ENCODE measurements around the gene ERO1B. TPM values are rescaled to one million over a fixed set of nuclear protein-coding genes. Genes with fewer than 3 reads are reported as not detected.
"Not testable (repeated sequence)": the region's sequence is repeated elsewhere in the genome, so short reads cannot be mapped to it uniquely, and the experiment has no call there.

ERO1B gene
- total RNA-seq, 1 experiment from 2014 or later, result 4.2 TPM

DNA sequence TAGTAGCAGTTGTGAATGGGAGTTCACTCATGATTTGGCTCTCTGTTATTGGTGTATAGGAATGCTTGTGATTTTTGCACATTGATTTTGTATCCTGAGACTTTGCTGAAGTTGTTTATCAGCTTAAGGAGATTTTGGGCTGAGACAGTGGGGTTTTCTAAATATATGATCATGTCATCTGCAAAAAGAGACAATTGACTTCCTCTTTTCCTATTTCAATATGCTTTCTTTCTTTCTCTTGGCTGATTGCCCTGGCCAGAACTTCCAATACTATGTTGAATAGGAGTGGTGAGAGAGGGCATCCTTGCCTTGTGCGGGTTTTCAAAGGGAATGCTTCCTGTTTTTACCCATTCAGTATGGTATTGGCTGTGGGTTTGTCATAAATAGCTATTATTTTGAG is 93.7 kb downstream of the ERO1B start:
- not testable (repeated sequence) for DNase-seq (ENCODE audit: low spot score)

DNA sequence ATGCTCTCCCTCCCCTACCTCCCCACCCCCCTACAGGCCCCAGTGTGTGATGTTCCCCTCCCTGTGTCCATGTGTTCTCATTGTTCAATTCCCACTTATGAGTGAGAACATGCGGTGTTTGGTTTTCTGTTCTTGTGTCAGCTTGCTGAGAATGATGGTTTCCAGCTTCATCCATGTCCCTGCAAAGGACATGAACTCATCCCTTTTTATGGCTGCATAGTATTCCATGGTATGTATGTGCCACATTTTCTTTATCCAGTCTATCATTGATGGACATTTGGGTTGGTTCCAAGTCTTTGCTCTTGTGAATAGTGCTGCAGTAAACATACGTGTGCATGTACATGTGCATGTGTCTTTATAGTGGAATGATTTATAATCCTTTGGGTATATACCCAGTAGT is 95.3 kb downstream of the ERO1B start:
- not testable (repeated sequence) for DNase-seq (ENCODE audit: low spot score)

DNA sequence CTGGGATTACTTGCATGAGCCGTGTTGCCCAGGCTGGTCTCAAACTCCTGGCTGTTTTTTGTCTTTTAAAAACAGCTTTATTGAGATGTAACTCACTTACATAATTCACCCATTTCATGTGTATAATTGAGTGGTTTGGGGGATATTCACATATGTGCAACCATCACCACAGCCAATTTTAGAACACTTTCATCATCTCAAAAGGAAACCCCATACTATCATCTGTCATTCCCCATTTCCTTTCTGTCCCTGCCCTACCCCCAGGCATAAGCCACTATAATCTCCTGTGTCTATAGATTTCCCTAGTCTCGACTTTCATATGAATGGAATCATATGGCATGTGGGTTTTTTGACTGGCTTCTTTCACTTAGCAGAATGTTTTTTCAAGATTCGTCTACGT is 96.1 kb downstream of the ERO1B start:
- no peak for DNase-seq (ENCODE audit: low spot score)

DNA sequence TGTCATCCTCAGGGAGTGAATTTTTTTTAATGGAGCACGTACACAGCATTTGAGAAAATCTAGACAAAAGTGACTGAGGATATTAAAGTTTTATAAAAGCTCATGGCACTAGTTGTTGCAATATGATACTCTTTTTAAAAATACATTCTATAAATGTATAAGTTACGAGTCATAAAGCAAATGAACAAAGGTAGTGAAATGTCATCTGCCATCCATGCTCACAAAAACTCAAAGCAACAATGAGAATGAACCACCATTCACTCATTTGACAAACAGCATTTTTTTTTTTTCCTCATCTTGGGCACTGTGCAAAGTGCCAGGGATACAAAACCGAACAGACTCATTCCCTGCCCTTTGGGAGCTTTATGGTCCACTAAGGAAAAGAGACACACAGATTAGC is 100.7 kb downstream of the ERO1B start:
- DNase-seq (ENCODE audit: low spot score), result no peak

DNA sequence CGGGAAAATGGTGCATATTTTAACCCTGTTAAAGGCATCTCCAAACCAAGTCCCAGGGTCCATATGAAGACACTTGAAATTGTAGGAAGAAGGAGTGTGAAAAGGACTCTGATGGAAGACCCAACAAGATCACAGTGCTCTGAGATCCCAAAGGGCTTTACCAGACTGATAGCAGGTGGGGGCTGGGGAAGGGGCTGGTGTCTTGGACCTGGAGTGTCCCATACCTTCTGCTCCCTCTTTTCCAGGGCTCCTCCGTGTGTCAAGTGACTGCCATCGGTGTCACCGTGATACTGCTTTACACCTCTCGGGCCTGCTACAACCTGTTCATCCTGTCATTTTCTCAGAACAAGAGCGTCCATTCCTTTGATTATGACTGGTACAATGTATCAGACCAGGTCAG is 102.1 kb downstream of the ERO1B start:
- DNase-seq (ENCODE audit: low spot score), result no peak

DNA sequence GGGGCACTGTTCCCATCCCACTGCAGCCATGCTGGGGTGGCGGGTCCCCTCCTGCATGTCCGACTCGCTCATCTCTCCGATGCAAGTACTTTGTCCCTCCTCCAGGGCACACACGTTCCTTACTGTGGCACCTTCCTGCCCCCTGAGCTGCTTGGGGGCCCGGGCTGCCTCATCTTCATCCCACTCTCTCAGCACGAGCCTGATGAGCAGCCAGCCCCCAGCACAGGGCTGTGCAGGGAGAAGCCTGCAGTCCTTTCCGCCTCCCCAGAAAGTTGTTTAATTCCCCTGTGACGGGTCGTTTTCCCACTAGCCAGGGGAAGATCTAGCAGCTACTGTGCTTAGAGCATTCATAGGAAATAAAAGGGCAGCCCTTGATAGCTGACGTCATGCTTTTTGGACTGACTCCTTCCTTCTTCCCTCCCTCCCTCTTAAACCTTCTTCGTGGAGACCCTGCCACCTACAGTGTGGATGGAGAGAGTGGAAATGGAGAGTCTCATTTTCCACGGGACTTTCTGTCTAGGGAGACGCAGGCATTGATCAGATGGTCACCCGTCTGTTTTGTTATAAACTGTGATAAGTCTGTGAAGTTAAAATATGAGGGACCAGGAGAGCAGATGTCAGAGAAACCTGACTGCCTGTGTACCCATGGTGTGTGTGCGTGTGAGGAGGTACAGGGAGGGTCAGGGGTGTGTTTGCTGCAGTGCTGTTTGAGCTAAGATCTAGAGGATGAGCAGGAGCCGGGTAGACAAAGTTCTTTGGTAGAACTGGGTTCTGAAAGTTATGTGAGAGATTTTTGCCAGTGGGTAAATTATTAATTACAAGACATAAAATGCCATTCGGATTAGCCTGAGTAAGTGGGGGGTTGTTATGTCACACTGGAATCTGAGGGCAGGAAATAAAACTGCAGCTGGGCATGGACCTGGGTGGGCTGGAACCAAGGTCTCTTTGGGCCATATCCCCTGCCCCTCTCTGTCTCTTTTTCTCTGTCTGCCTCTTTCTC is 105.1 kb downstream of the ERO1B start:
- no peak for DNase-seq (ENCODE audit: low spot score)

DNA sequence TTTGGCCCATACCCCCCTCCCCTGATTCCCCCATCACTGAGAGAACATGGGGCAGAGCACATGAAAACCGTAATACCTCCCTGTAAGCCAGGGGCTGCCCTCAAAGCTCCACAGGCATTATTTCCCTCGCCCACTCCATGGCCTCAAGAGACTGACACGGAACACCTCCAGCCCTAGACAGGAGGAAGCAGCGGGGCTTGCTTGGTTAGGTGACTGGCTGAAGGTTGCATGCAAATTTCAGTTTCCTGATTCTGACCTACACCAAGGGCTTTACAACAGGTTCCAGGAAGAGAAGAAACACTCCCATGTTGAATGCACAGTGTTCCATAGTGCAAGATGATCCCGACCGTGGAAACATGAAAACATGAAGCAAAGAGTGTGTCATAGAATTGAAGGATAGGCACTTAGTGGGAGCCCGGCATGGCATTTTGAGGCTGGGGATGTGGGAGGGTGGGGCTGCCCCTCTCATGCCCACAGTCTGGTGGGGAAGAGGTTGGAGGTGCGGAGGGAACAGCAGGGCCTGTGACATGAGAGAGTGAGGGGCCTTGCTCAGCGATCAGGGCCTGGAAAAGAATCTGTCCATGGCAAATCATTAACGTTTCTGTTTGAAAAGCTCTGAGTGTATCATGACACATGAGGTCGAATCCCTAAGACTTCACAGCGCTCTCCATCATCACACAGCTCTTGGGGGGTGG is 106.0 kb downstream of the ERO1B start:
- no peak for DNase-seq (ENCODE audit: low spot score)

DNA sequence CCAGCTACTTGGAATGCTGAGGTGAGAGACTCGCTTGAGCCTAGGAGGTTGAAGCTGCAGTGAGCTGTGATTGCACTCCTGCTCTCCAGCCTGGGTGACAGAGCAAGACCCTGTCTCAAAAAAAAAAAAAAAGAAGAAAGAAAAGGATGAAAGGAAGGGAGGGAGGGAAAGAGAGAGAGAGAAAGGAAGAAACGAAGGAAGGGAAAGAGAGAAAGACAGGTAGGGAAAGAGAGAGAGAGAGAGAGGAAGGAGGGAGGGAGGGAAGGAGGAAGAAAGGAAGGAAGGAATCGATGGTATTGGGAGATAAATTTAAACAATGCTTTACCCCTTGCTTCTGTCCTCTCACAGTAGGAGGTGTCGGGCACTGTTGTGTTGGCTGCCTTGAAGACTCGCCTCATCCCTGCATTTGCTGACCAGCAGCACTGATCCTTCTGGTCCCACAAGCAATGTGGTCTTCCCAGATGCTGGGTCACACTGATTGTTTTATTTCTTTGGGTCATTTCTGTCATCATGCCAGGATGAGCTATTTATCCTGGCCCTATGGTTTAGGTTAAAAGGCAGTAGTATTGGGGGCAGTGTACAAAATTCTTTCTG is 108.5 kb downstream of the ERO1B start:
- no peak for DNase-seq (ENCODE audit: low spot score)

DNA sequence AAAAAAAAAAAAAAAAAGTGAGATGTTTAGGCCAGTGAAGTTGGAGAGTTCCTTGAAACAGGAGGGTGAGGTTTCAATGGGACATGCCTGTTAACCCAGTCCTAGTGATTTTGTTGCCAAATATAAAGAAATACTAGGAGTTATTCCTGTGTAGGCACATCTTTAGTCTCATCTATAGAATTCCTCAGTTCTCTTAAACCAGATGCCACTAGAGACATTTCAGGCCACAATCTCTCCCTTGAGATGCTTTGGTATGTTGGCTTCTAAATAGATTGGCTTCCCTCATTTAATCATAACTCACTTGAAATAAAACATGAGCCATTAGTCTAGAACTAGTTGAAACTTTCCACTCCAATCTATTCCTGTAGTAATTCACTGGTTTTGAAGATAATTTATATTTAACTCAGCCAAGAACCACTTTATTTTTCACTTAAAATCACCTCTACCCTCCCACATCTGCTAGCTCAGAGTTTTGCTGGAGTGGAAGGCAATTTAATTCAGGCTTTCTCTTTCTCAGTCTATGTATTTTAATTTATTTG is 109.6 kb downstream of the ERO1B start:
- no peak for DNase-seq (ENCODE audit: low spot score)

DNA sequence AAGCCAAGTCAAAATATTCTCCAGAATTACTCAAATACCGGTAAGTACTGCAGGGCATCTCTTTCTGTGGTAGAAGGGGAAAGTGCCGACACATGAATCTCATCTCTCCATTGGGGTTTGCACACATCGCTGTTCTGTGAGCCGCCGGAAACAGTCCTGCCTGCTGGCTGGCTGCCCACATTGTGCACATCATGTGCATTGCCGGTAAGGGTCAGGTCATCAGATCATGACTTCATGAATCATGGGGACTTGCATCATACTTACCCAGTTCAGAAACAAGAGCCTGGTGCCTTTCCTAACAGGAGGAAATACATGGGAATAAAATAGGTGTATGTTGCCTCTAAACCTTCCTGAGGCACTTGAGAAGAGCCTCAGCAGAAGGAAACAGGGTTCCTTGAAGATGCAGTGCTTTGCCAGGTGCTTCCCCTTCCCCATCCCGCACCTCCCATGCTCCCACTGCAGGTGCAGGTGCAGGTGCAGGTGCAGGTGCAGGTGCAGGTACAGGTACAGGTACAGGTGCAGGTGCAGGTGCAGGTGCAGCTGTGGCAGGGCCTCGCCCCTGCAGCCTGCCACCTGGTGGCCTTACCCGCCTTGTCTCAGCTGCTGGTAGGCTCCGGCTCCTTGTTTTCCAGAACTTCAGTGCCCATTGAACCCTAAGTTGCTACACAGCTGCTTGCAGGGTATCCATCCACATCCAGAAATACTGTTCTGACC is 112.9 kb downstream of the ERO1B start:
- no peak for DNase-seq (ENCODE audit: low spot score)

DNA sequence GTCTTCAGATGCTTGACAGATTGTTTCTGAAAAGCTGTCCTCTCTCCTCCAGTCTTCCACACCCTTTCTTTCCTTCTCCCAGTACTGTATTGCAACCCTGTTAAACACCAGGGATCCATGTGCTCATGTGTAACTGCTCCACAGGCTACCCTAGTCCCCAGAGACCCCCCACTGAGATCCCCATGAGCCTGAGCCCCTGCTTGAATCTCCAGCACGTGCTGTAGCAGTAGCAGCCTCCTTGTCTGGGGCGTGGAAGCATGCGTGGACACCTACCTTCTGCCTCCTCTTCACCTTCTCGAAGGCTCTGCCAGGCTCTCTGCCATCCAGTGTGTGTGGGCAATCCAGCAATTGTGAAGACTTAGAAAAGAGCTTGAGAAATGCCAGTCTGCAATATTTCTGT is 114.2 kb downstream of the ERO1B start:
- no peak for DNase-seq (ENCODE audit: low spot score)

DNA sequence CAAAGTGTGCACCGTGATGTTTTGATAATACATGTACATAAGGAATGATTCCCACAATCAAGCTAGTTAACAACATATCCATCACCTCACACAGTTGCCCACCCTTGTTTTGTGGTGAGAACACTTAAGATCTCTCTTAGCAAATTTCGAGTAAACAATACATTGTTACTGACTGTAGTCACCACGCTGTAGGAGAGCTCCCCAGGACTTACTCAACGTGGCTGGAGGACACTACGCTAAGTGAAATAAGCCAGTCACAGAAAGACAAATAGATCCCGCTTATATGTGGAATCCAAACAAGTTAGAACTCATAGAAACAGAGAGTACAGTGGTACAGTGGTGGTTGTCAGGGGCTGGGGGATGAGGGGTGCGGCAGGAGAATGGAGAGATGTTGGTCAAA is 114.6 kb downstream of the ERO1B start:
- no peak for DNase-seq (ENCODE audit: low spot score)

DNA sequence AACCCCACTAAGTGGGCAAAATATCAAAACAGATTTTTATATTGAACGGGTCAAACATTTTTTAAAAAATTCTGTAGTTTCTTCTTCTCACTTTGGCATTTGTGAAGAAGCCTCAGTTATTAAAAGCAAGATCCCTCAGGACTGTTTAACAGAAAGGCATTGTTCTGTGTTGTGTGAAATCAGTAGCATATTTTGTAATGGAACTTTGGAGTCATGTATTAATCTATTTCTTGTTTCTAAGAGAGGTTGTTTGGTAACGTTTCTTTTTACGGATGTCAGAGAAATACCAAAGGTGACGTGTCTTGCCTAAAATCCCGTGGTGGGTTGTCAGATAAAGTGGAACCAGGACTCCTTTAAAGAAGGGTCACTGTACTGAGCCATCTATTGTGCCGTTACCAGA is 115.7 kb downstream of the ERO1B start:
- DNase-seq (ENCODE audit: low spot score), result no peak

Other genes starting within 250 kb of the ERO1B start
- 14.0 and 19.2 TPM in 2 replicates for gene NID1, start 216.9 kb downstream of the ERO1B start, total RNA-seq (2014; rRNA removed; shearing (Covaris generic))
- 7.9 and 11.4 TPM in 2 replicates for gene GPR137B, start 139.4 kb downstream of the ERO1B start, total RNA-seq (2014; rRNA removed; shearing (Covaris generic))
- gene EDARADD, start 112.3 kb upstream of the ERO1B start, total RNA-seq (2014; rRNA removed; shearing (Covaris generic)), result 1.1 and 3.7 TPM in 2 replicates
- 70.1 and 81.9 TPM in 2 replicates for gene LGALS8, start 242.0 kb upstream of the ERO1B start, total RNA-seq (2014; rRNA removed; shearing (Covaris generic))

Measured in H4 (cell line).